Right lobe of liver (tissue), 6 donors: ENCODE results near the gene ARHGEF40. TPM values are rescaled to one million over a fixed set of nuclear protein-coding genes. Genes with fewer than 3 reads are reported as not detected.
A peak's percentile ranks its signal among the peaks of the same experiment; 100 is the strongest.

Experiments used
- ATAC-seq, 4 donors: fragments of 200-7000 bp; cut with Tn5 transposase; one replicate each; pipeline ENCODE4 v1.9.1; 2020; ENCODE audit warnings: mild to moderate bottlenecking in 4 of 4, moderate library complexity in 4 of 4
- DNase-seq, 3 donors: peaks; one replicate each; pipeline ENCODE4 v3.0.0-alpha.2; 2020
- H3K27ac ChIP-seq, 3 donors: fragments of 200-600 bp; one replicate each; pipeline ENCODE4 v1.8.0; 2022
- H3K27me3 ChIP-seq, 2 donors: fragments of 200-600 bp; one replicate each; pipeline ENCODE4 v1.8.0; 2022
- H3K36me3 ChIP-seq, 4 donors: fragments of 200-600 bp; sonication (generic) in 1 of 4; one replicate each; pipeline versions ENCODE4 v1.5.1 to v1.8.0; 2017 to 2022; ENCODE audit warnings: control low read depth in 1 of 4
- H3K4me1 ChIP-seq, 4 donors: fragments of 200-600 bp; sonication (generic) in 1 of 4; one replicate each; pipeline versions ENCODE4 v1.5.1 to v1.8.0; 2017 to 2022; ENCODE audit warnings: control low read depth in 1 of 4
- H3K4me3 ChIP-seq, 3 donors: fragments of 200-600 bp; one replicate each; pipeline ENCODE4 v1.8.0; 2022
- H3K9me3 ChIP-seq, 4 donors: fragments of 200-600 bp; sonication (generic) in 1 of 4; one replicate each; pipeline versions ENCODE4 v1.5.1 to v1.8.0; 2017 to 2022; ENCODE audit warnings: control low read depth in 1 of 4
- CTCF ChIP-seq, 4 donors: fragments of 200-600 bp in 3 of 4; fragments of 450-650 bp in 1 of 4; IDR thresholded peaks; one replicate each; pipeline versions ENCODE4 v1.5.1 to v1.8.0; 2016 to 2022; ENCODE audit warnings: antibody characterized with exemption in 4 of 4, mild to moderate bottlenecking in 2 of 4
- POLR2A ChIP-seq: fragments of 450-650 bp; IDR thresholded peaks from one replicate; pipeline ENCODE4 v1.6.1; 2017; ENCODE audit warnings: antibody characterized with exemption, mild to moderate bottlenecking
- WGBS: methylation state at CpG from one replicate; pipeline ENCODE4 v1.1.6; 2018; ENCODE audit warnings: low coverage, low lambda C conversion rate; ENCODE audit not compliant: insufficient coverage; ENCODE audit errors: missing lambda C conversion rate; 5-methylcytosine and 5-hydroxymethylcytosine counted together
- intact Hi-C, 2 donors: fragments of 100-400 bp; cut with DNase I; formaldehyde crosslinking; loops; one replicate each; pipeline versions ENCODE4 v1.11.2 to v1.14.1; 2022
- total RNA-seq, 6 experiments: library from RNA; depleted of rRNA in 2 of 6; stranded (reverse); fragments of >200 nt in 2 of 6; fragmentation: NEBNext Ultra II Directional in 3 of 6; extraction: Animal tissue kit (Norgen Biotek cat#: 25700) in 3 of 6; gene quantifications; one replicate each; pipeline versions ENCODE4 v1.1.0 to v1.2.4, GENCODE V29; 2016 to 2023
- donor health status: DM: no; HTN: yes; CAD: no.
- donor health status: DM: no; HTN: no; CAD: no.
- donor health status: DM: no; HTN: no; CAD: no.
- donor health status: DM: no; HTN: yes; CAD: no.
- donor health status: DM: no; HTN: yes; CAD: no.

ARHGEF40 gene
- total RNA-seq, 6 experiments from 2014 or later = 17.1 to 35.8 (median 25.1) TPM

GRCh38 chr14:21078287-21078686 is 8.2 kb downstream of the ARHGEF40 start:
- Histone ChIP-seq H3K4me1 (peaks cover 0 to 1% (median 0%) of the 10 kb centered on the region in 4 donors), H3K27ac (no peak overlapping the region), H3K9me3 (no peaks in the 10 kb centered on the region), H3K36me3 (peaks cover 0 to 62% (median 27%) of the 10 kb centered on the region in 4 donors), H3K27me3 (no peaks in the 10 kb centered on the region), H3K4me3 (no peak overlapping the region)
- no peak for TF ChIP-seq CTCF (IDR thresholded peaks at IDR 0.05)
- TF ChIP-seq POLR2A = no peak
- WGBS = 100% methylated on average over 2 of the region's 5 CpGs
- ATAC-seq = no peak
- DNase-seq = no peak
- intact Hi-C loops = no loop called here

- Histone ChIP-seq H3K27ac (no peak overlapping the region), H3K36me3 (peaks cover 0 to 62% (median 27%) of the 10 kb centered on the region in 4 donors), H3K4me1 (peaks cover 0 to 6% (median 2%) of the 10 kb centered on the region in 4 donors), H3K4me3 (no peak overlapping the region), H3K9me3 (no peaks in the 10 kb centered on the region), H3K27me3 (no peaks in the 10 kb centered on the region)
- intact Hi-C loops = no loop called here
- DNase-seq = no peak
- TF ChIP-seq POLR2A (no peak), CTCF (IDR thresholded peaks at IDR 0.05) (no peak)
- ATAC-seq = no peak
- 62% methylated on average over 5 of the region's 10 CpGs for WGBS
Observed at GRCh38 chr14:21078726-21079125, 8.6 kb downstream of the ARHGEF40 start.

- DNase-seq (no peak), ATAC-seq (no peak)
- peaks cover 0 to 25% (median 11%) of the 10 kb centered on the region in 4 donors for H3K4me1 ChIP-seq
- WGBS = 90% methylated on average over 2 of the region's 30 CpGs
- no peaks in the 10 kb centered on the region for H3K27me3 ChIP-seq
- intact Hi-C loops = no loop called here
- no peak overlapping the region for H3K4me3 ChIP-seq
- no peak overlapping the region for H3K27ac ChIP-seq
- TF ChIP-seq CTCF (IDR thresholded peaks at IDR 0.05) = no peak
- no peak for TF ChIP-seq POLR2A
- no peaks in the 10 kb centered on the region for H3K9me3 ChIP-seq
- H3K36me3 ChIP-seq = peaks cover 0 to 63% (median 28%) of the 10 kb centered on the region in 4 donors
Observed at GRCh38 chr14:21081521-21082142, 11.5 kb downstream of the ARHGEF40 start.

GRCh38 chr14:21083565-21084325 is 13.6 kb downstream of the ARHGEF40 start:
- H3K27ac ChIP-seq = peak overlapping the region in 1 of 3 donors; percentile 13
- WGBS = 73% methylated on average over 6 of the region's 11 CpGs

More at GRCh38 chr14:21083565-21084325, 13.6 kb downstream of the ARHGEF40 start:
- H3K4me1 ChIP-seq = peaks cover 0 to 25% (median 11%) of the 10 kb centered on the region in 4 donors
- no peaks in the 10 kb centered on the region for H3K9me3 ChIP-seq
- TF ChIP-seq CTCF (IDR thresholded peaks at IDR 0.05) (no peak), POLR2A (no peak)
- no peaks in the 10 kb centered on the region for H3K27me3 ChIP-seq
- ATAC-seq (peak; percentile 13 to 60 (median 45)), DNase-seq (no peak)
- no peak overlapping the region for H3K4me3 ChIP-seq
- H3K36me3 ChIP-seq = peaks cover 0 to 54% (median 29%) of the 10 kb centered on the region in 4 donors
- intact Hi-C loops = no loop called here
